BJ (cell line): ENCODE results near the gene TMEM255B. TPM values are rescaled to one million over a fixed set of nuclear protein-coding genes. Genes with fewer than 3 reads are reported as not detected.

Experiments
- CTCF ChIA-PET: fragments of 350-600 bp; formaldehyde crosslinking; extraction: SDS; loops from one replicate; lab custom pipeline; 2021; ENCODE audit warnings: antibody characterized with exemption, inconsistent platforms; lab: Yijun Ruan, JAX
- POLR2A ChIA-PET: fragments of 300-600 bp; sonication (Branson Sonifier 250); formaldehyde crosslinking; extraction: SDS; loops from one replicate; lab custom pipeline; 2021; ENCODE audit warnings: antibody characterized with exemption; lab: Charles Lee
- DNase-seq: peaks from one replicate; pipeline ENCODE4 v3.0.0-alpha.2; 2011; ENCODE audit warnings: low read depth
- H3K27me3 ChIP-seq: 2 replicates; pipeline ENCODE4 v1.6.0; 2011; ENCODE audit warnings: low read length; ENCODE audit not compliant: control insufficient read depth, insufficient read depth
- H3K36me3 ChIP-seq: 2 replicates; pipeline ENCODE4 v1.5.1; 2011; ENCODE audit warnings: low read length; ENCODE audit not compliant: control insufficient read depth, insufficient read depth
- H3K4me3 ChIP-seq: 2 replicates; pipeline ENCODE4 v1.5.1; 2011; ENCODE audit warnings: low read depth, mild to moderate bottlenecking, control low read depth, low read length
- polyA plus RNA-seq: library from polyadenylated mRNA; depleted of rRNA; stranded (reverse); fragments of >200 nt; gene quantifications from 2 replicates; pipeline ENCODE4 v1.2.3, GENCODE V29; 2011
- TF ChIP-seq, protein P1 (sequence below): IDR thresholded peaks from 2 replicates; pipeline ENCODE4 v1.5.1; 2011; ENCODE audit warnings: low read depth, mild to moderate bottlenecking, control low read depth, inconsistent platforms, low read length, moderate library complexity; ENCODE audit not compliant: insufficient read depth

TMEM255B gene
- polyA plus RNA-seq, 1 experiment: 1.9 TPM

DNA sequence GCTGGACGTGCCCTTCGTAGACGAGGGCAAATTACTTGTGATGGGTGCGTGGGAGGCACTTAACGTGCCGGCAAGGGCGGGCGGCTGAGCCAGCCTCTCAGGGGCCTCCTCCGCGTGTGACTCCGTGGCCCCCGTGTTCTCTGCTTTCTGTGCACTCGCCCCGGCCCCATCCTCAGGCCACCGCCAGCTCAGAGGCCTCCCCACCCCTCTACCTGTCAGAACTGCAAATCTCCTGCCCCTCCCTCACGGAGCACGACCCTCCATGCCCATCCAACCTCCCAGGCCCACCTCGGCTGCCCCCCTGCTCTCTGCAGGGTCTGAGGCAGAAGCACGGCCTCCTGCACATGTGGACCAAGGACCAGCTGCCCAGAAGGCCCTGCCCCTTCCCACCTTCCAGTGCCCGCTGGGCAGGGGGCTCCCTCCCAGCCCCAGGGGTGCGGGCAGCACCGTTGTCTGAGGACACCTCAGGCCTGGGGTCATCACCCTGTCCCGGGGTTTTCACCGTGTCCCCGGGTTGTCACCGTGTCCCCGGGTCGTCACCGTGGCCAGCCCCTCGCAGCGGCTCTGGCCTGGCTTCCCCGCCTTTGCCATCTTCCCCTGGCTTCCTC lies 44.5 kb downstream of the TMEM255B start:
- TF ChIP-seq, protein P1, sequence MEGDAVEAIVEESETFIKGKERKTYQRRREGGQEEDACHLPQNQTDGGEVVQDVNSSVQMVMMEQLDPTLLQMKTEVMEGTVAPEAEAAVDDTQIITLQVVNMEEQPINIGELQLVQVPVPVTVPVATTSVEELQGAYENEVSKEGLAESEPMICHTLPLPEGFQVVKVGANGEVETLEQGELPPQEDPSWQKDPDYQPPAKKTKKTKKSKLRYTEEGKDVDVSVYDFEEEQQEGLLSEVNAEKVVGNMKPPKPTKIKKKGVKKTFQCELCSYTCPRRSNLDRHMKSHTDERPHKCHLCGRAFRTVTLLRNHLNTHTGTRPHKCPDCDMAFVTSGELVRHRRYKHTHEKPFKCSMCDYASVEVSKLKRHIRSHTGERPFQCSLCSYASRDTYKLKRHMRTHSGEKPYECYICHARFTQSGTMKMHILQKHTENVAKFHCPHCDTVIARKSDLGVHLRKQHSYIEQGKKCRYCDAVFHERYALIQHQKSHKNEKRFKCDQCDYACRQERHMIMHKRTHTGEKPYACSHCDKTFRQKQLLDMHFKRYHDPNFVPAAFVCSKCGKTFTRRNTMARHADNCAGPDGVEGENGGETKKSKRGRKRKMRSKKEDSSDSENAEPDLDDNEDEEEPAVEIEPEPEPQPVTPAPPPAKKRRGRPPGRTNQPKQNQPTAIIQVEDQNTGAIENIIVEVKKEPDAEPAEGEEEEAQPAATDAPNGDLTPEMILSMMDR: no peak
- CTCF ChIA-PET: interaction anchor here (0.7 to 1.7 kb wide), 2 partner anchors 10 to 13 kb away, joined by 4 to 5 read pairs; no protein-coding TSS in a partner anchor

DNA sequence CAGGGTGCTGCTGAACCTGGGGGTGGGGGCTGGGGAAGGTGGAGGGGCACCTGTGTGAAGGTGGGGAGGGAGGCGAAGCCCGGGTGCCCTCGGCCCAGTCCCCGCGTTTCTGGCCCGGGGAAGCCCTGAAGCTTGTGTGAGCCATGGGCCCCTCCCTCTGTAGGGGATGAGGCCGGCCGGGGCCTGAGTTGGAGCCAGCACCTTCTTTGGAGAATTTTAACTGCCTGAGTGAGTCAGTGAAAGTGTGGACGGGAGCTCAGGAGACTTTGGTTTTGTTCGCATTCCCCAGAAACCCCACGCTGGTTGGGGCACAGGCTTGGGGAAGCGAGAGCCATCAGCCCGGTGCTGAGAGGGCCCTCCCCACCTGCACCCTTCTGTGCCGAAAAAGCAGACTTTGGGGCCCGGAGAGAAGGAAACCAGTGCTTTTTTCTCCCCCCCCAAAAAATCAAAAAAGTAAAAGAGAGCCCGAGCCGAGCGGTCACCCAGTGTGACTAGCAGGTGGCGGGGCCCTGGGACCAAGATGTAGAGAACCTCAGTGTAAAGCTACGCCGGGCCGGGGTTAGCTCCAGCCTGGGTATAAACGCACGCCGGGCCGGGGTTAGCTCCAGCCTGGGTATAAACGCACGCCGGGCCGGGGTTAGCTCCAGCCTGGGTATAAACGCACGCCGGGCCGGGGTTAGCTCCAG lies 45.1 kb downstream of the TMEM255B start:
- Histone ChIP-seq H3K27me3 (no peaks in the 10 kb centered on the region), H3K4me3 (no peak overlapping the region), H3K36me3 (no peaks in the 10 kb centered on the region)
- DNase-seq: no peak
- TF ChIP-seq, protein P1: no peak
- ChIA-PET POLR2A (no interaction called here), CTCF (interaction anchor here (0.6 to 0.7 kb wide), 2 partner anchors 9 to 142 kb away, joined by 3 to 5 read pairs; no protein-coding TSS in a partner anchor)

More for the DNA sequence above, 44.5 kb downstream of the TMEM255B start:
- Histone ChIP-seq H3K27me3 (no peaks in the 10 kb centered on the region), H3K4me3 (no peak overlapping the region), H3K36me3 (no peaks in the 10 kb centered on the region)
- no peak for DNase-seq
- POLR2A ChIA-PET: no interaction called here

DNA sequence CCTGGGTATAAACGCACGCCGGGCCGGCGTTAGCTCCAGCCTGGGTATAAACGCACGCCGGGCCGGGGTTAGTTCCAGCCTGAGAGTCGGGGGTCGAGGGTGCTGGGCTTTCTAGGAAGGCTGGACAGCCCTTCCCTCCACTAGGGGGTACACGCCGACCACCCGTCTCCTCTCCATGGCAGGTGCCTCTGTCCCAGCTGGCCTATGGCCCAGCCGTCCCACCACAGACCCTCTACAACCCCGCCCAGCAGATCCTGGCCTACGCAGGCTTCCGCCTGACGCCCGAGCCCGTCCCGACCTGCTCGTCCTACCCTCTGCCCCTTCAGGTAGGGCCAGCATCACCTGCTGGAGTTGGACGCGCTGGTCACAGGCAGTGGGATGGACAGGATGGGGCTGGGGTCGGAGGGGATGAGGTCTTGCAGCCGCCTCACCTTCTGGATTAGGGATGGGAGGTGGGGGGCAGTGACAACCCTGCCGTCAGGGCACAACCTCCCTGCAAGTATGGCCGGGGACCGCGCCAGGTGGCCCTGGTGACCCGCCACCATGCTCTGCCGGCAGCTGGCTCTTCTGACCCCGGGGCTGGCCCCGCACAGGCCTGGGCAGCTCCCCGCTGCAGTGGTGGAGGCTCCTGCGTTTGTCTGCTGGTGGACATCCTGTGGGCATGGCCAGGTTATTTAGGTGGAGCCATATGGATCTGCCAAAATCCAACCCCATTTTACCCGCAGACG lies 45.8 kb downstream of the TMEM255B start:
- ChIA-PET CTCF (interaction anchor here (0.6 to 1.3 kb wide), 2 partner anchors 9 to 141 kb away, joined by 3 to 4 read pairs; no protein-coding TSS in a partner anchor), POLR2A (no interaction called here)
- no peak for DNase-seq

DNA sequence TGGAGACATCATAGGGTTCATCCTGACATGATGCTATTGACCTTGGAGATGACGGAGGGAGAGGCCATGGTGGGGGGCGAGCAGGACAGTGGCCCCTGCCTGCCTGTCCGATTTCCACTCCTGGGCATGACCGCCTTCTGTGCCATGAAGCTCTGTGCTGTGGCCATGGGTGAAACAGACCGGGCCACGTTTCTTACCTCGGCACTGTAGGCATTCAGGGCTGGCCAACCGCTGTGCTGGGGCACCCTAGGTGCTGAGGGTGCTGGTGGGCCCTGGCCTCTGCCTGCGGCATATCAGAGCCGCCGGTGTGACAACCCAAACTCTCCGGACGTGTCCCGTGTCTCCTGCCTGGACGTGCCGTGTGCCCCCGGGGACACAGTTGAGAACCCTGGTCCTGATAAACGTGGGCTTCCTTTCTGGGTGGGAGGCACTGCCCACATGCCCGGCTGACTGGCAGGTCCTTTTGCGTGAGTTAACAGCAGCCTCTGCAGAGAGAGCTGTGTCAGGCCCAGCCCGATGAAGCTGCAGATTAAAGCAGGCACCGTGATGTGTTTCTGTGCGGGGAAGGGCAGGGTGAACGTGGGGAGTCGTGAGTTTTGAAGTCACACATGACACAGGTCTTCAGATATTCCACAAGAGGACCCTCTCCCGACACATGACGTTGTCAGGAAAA lies 46.5 kb downstream of the TMEM255B start:
- POLR2A ChIA-PET: no interaction called here
- H3K4me3 ChIP-seq: no peak overlapping the region
- no peak for DNase-seq
- CTCF ChIA-PET: interaction anchor here (1.3 kb wide), 1 partner anchor 8 kb away, joined by 4 read pairs; no protein-coding TSS in a partner anchor
- TF ChIP-seq, protein P1: no peak
- no peaks in the 10 kb centered on the region for H3K36me3 ChIP-seq
- H3K27me3 ChIP-seq: no peaks in the 10 kb centered on the region

More for the DNA sequence above, 45.8 kb downstream of the TMEM255B start:
- H3K27me3 ChIP-seq: no peaks in the 10 kb centered on the region
- TF ChIP-seq, protein P1: no peak
- no peaks in the 10 kb centered on the region for H3K36me3 ChIP-seq
- H3K4me3 ChIP-seq: no peak overlapping the region
